Natural killer cell treated with Interleukin-12 subunit alpha and Interleukin-12 subunit beta and Interleukin-15 and Interleukin-18, amount 100 ng/mL, for 72 hours (primary cell): Measurements from ENCODE around the gene MMD. TPM values are rescaled to one million over a fixed set of nuclear protein-coding genes. Genes with fewer than 3 reads are reported as not detected.
"Not testable (repeated sequence)": the region's sequence is repeated elsewhere in the genome, so short reads cannot be mapped to it uniquely, and the experiment has no call there.

ENCODE experiments used
- ATAC-seq, 2 donors: fragments of 150-1000 bp; cut with Tn5 transposase in 1 of 2; sonication (Bioruptor Pico), chemical (Tn5 transposase) in 1 of 2; 2 replicates each; pipeline ENCODE4 v1.10.0; 2021
- DNase-seq: peaks from one replicate; pipeline ENCODE4 v3.0.0; 2022; ENCODE audit warnings: low spot score
- H3K27ac Mint-ChIP-seq, 2 donors: 1 replicate in 1 of 2; 2 replicates in 1 of 2; pipeline ENCODE4 v1.8.0; 2022; ENCODE audit warnings: mixed read lengths in 2 of 2, mild to moderate bottlenecking in 1 of 2, moderate library complexity in 1 of 2
- H3K27me3 Mint-ChIP-seq, 2 donors: 1 replicate in 1 of 2; 2 replicates in 1 of 2; pipeline ENCODE4 v1.8.0; 2022; ENCODE audit warnings: mixed read lengths in 2 of 2
- H3K36me3 Mint-ChIP-seq: one replicate; pipeline ENCODE4 v1.8.0; 2022; ENCODE audit warnings: mixed read lengths
- H3K4me1 Mint-ChIP-seq, 2 donors: 1 replicate in 1 of 2; 2 replicates in 1 of 2; pipeline ENCODE4 v1.8.0; 2022; ENCODE audit warnings: low read depth in 2 of 2, mixed read lengths in 2 of 2, mild to moderate bottlenecking in 1 of 2
- H3K4me3 Mint-ChIP-seq: one replicate; pipeline ENCODE4 v1.8.0; 2022; ENCODE audit warnings: mixed read lengths
- H3K9me3 Mint-ChIP-seq: 2 replicates; pipeline ENCODE4 v1.8.0; 2022; ENCODE audit warnings: mixed read lengths
- total RNA-seq, 2 donors: library from RNA; stranded (reverse); gene quantifications; one replicate each; pipeline ENCODE4 v1.2.3, GENCODE V29; 2022

MMD gene
- total RNA-seq, 2 donors from 2014 or later: 26.1 to 27.2 TPM

GRCh38 chr17:55451758-55452138, 30.1 kb upstream of the MMD start:
- H3K4me1 Mint-ChIP-seq: peaks cover 3 to 6% of the 10 kb centered on the region in 2 donors
- no peak overlapping the region for H3K4me3 Mint-ChIP-seq
- H3K27me3 Mint-ChIP-seq: peaks cover 8 to 13% of the 10 kb centered on the region in 2 donors
- DNase-seq: no peak
- no peaks in the 10 kb centered on the region for H3K36me3 Mint-ChIP-seq
- no peak overlapping the region for H3K27ac Mint-ChIP-seq
- no peaks in the 10 kb centered on the region for H3K9me3 Mint-ChIP-seq
- ATAC-seq: no peak

- no peak overlapping the region for H3K27ac Mint-ChIP-seq
- no peaks in the 10 kb centered on the region for H3K36me3 Mint-ChIP-seq
- H3K4me3 Mint-ChIP-seq: no peak overlapping the region
- peaks cover 8 to 13% of the 10 kb centered on the region in 2 donors for H3K27me3 Mint-ChIP-seq
- H3K9me3 Mint-ChIP-seq: no peaks in the 10 kb centered on the region
- no peak for ATAC-seq
- no peak for DNase-seq
- peaks cover 3 to 6% of the 10 kb centered on the region in 2 donors for H3K4me1 Mint-ChIP-seq
Observed at GRCh38 chr17:55451203-55451641, 29.6 kb upstream of the MMD start.

- DNase-seq: no peak
- peaks cover 3 to 6% of the 10 kb centered on the region in 2 donors for H3K4me1 Mint-ChIP-seq
- no peaks in the 10 kb centered on the region for H3K9me3 Mint-ChIP-seq
- peaks cover 8 to 13% of the 10 kb centered on the region in 2 donors for H3K27me3 Mint-ChIP-seq
- no peak for ATAC-seq
- no peak overlapping the region for H3K27ac Mint-ChIP-seq
- no peak overlapping the region for H3K4me3 Mint-ChIP-seq
- H3K36me3 Mint-ChIP-seq: no peaks in the 10 kb centered on the region
Observed at GRCh38 chr17:55450232-55450825, 28.7 kb upstream of the MMD start.

GRCh38 chr17:55448681-55449080, 27.0 kb upstream of the MMD start:
- H3K9me3 Mint-ChIP-seq: no peaks in the 10 kb centered on the region
- DNase-seq (no peak), ATAC-seq (no peak)
- H3K27me3 Mint-ChIP-seq: peaks cover 8 to 9% of the 10 kb centered on the region in 2 donors
- H3K27ac Mint-ChIP-seq: no peak overlapping the region
- H3K4me1 Mint-ChIP-seq: peaks cover 3 to 6% of the 10 kb centered on the region in 2 donors
- H3K36me3 Mint-ChIP-seq: no peaks in the 10 kb centered on the region
- H3K4me3 Mint-ChIP-seq: no peak overlapping the region

- no peak for ATAC-seq
Observed at GRCh38 chr17:55446581-55447205, 25.1 kb upstream of the MMD start.

GRCh38 chr17:55446004-55446403, 24.4 kb upstream of the MMD start:
- not testable (repeated sequence) for H3K27me3 Mint-ChIP-seq

More at GRCh38 chr17:55446581-55447205, 25.1 kb upstream of the MMD start:
- Mint-ChIP-seq H3K4me3 (no peak overlapping the region), H3K9me3 (no peaks in the 10 kb centered on the region), H3K27me3 (peaks cover 8% of the 10 kb centered on the region in 2 donors), H3K27ac (no peak overlapping the region), H3K36me3 (no peaks in the 10 kb centered on the region), H3K4me1 (peaks cover 0 to 3% of the 10 kb centered on the region in 2 donors)
- no peak for DNase-seq

GRCh38 chr17:55444471-55445441, 23.1 kb upstream of the MMD start:
- peak in 1 of 2 donors; percentile 20 for ATAC-seq
- H3K4me3 Mint-ChIP-seq: no peak overlapping the region
- peaks cover 0 to 3% of the 10 kb centered on the region in 2 donors for H3K4me1 Mint-ChIP-seq
- H3K27ac Mint-ChIP-seq: no peak overlapping the region
- H3K9me3 Mint-ChIP-seq: no peaks in the 10 kb centered on the region
- DNase-seq: no peak
- no peaks in the 10 kb centered on the region for H3K36me3 Mint-ChIP-seq
- H3K27me3 Mint-ChIP-seq: peaks cover 0 to 6% of the 10 kb centered on the region in 2 donors

More at GRCh38 chr17:55446004-55446403, 24.4 kb upstream of the MMD start:
- not testable (repeated sequence) for ATAC-seq, H3K36me3 Mint-ChIP-seq, H3K4me3 Mint-ChIP-seq, H3K9me3 Mint-ChIP-seq, H3K4me1 Mint-ChIP-seq, H3K27ac Mint-ChIP-seq, DNase-seq

- Mint-ChIP-seq H3K9me3 (no peaks in the 10 kb centered on the region), H3K4me1 (peaks cover 0 to 3% of the 10 kb centered on the region in 2 donors), H3K36me3 (no peaks in the 10 kb centered on the region), H3K27me3 (peaks cover 0 to 8% of the 10 kb centered on the region in 2 donors), H3K4me3 (no peak overlapping the region), H3K27ac (no peak overlapping the region)
- DNase-seq (no peak), ATAC-seq (no peak)
Observed at GRCh38 chr17:55443904-55444303, 22.3 kb upstream of the MMD start.

GRCh38 chr17:55442953-55443683, 21.5 kb upstream of the MMD start:
- Mint-ChIP-seq H3K4me3 (no peak overlapping the region), H3K9me3 (no peaks in the 10 kb centered on the region), H3K27ac (no peak overlapping the region), H3K4me1 (peaks cover 0 to 3% of the 10 kb centered on the region in 2 donors), H3K36me3 (no peaks in the 10 kb centered on the region), H3K27me3 (peaks cover 2 to 7% of the 10 kb centered on the region in 2 donors)
- no peak for DNase-seq
- ATAC-seq: no peak

- Mint-ChIP-seq H3K4me1 (peaks cover 0 to 3% of the 10 kb centered on the region in 2 donors), H3K36me3 (no peaks in the 10 kb centered on the region), H3K27ac (no peak overlapping the region), H3K27me3 (peaks cover 8% of the 10 kb centered on the region in 2 donors), H3K4me3 (no peak overlapping the region), H3K9me3 (no peaks in the 10 kb centered on the region)
- ATAC-seq (no peak), DNase-seq (no peak)
Observed at GRCh38 chr17:55442462-55442861, 20.8 kb upstream of the MMD start.

- no peak overlapping the region for H3K27ac Mint-ChIP-seq
Observed at GRCh38 chr17:55441544-55441943, 19.9 kb upstream of the MMD start.

GRCh38 chr17:55440391-55440790, 18.8 kb upstream of the MMD start:
- no peak overlapping the region for H3K4me3 Mint-ChIP-seq
- H3K27ac Mint-ChIP-seq: no peak overlapping the region
- H3K36me3 Mint-ChIP-seq: no peaks in the 10 kb centered on the region
- peaks cover 0 to 6% of the 10 kb centered on the region in 2 donors for H3K4me1 Mint-ChIP-seq
- DNase-seq: no peak
- ATAC-seq: no peak
- peaks cover 15 to 17% of the 10 kb centered on the region in 2 donors for H3K27me3 Mint-ChIP-seq
- no peaks in the 10 kb centered on the region for H3K9me3 Mint-ChIP-seq

More at GRCh38 chr17:55441544-55441943, 19.9 kb upstream of the MMD start:
- peaks cover 0 to 6% of the 10 kb centered on the region in 2 donors for H3K4me1 Mint-ChIP-seq
- ATAC-seq (peak; percentile 43 to 44), DNase-seq (no peak)
- H3K9me3 Mint-ChIP-seq: no peaks in the 10 kb centered on the region
- no peaks in the 10 kb centered on the region for H3K36me3 Mint-ChIP-seq
- no peak overlapping the region for H3K4me3 Mint-ChIP-seq
- peaks cover 13 to 14% of the 10 kb centered on the region in 2 donors for H3K27me3 Mint-ChIP-seq

- no peak for ATAC-seq
- no peak overlapping the region for H3K4me3 Mint-ChIP-seq
- no peaks in the 10 kb centered on the region for H3K9me3 Mint-ChIP-seq
- H3K27ac Mint-ChIP-seq: peak overlapping the region in 1 of 2 donors; percentile 0
- H3K36me3 Mint-ChIP-seq: no peaks in the 10 kb centered on the region
- no peak for DNase-seq
- peaks cover 26 to 27% of the 10 kb centered on the region in 2 donors for H3K27me3 Mint-ChIP-seq
- H3K4me1 Mint-ChIP-seq: peaks cover 0 to 6% of the 10 kb centered on the region in 2 donors
Observed at GRCh38 chr17:55437159-55437605, 15.5 kb upstream of the MMD start.
